Measurements from ENCODE around the gene SELENBP1.

SELENBP1 gene

GRCh38 chr1:151367658-151368392 is 4.7 kb downstream of the SELENBP1 start:
- H3K4me1 ChIP-seq (ENCODE audit: insufficient read depth, poor library complexity, severe bottlenecking) = no peaks in the 10 kb centered on the region
- no peak for TF ChIP-seq CTCF (IDR thresholded peaks at IDR 0.05; ENCODE audit: poor library complexity, severe bottlenecking)
- no peak overlapping the region for H3K4me3 ChIP-seq (ENCODE audit: severe bottlenecking)
- ATAC-seq (ENCODE audit: low read depth) = no peak
- no peak for DNase-seq (ENCODE audit: low spot score)
- no peaks in the 10 kb centered on the region for H3K36me3 ChIP-seq (ENCODE audit: low read depth)
- H3K27ac ChIP-seq (ENCODE audit: poor library complexity, severe bottlenecking) = no peak overlapping the region
- peaks cover under 1% of the 10 kb centered on the region for H3K9me3 ChIP-seq (ENCODE audit: severe bottlenecking)
- no peaks in the 10 kb centered on the region for H3K27me3 ChIP-seq (ENCODE audit: insufficient read depth, poor library complexity, severe bottlenecking)

- H3K4me3 ChIP-seq (ENCODE audit: severe bottlenecking) = no peak overlapping the region
- no peaks in the 10 kb centered on the region for H3K36me3 ChIP-seq (ENCODE audit: low read depth)
- H3K27ac ChIP-seq (ENCODE audit: poor library complexity, severe bottlenecking) = no peak overlapping the region
- ATAC-seq (ENCODE audit: low read depth) (no peak), DNase-seq (ENCODE audit: low spot score) (no peak)
- H3K9me3 ChIP-seq (ENCODE audit: severe bottlenecking) = peaks cover 8% of the 10 kb centered on the region
- no peaks in the 10 kb centered on the region for H3K27me3 ChIP-seq (ENCODE audit: insufficient read depth, poor library complexity, severe bottlenecking)
- no peaks in the 10 kb centered on the region for H3K4me1 ChIP-seq (ENCODE audit: insufficient read depth, poor library complexity, severe bottlenecking)
- TF ChIP-seq CTCF (IDR thresholded peaks at IDR 0.05; ENCODE audit: poor library complexity, severe bottlenecking) = no peak
These were observed 7.5 kb downstream of the SELENBP1 start for GRCh38 chr1:151364996-151365395.

GRCh38 chr1:151362308-151363155 is 10.0 kb downstream of the SELENBP1 start:
- Histone ChIP-seq H3K27ac (ENCODE audit: poor library complexity, severe bottlenecking) (no peak overlapping the region), H3K27me3 (ENCODE audit: insufficient read depth, poor library complexity, severe bottlenecking) (no peaks in the 10 kb centered on the region), H3K4me1 (ENCODE audit: insufficient read depth, poor library complexity, severe bottlenecking) (no peaks in the 10 kb centered on the region), H3K4me3 (ENCODE audit: severe bottlenecking) (no peak overlapping the region), H3K9me3 (ENCODE audit: severe bottlenecking) (peaks cover 8% of the 10 kb centered on the region), H3K36me3 (ENCODE audit: low read depth) (no peaks in the 10 kb centered on the region)
- DNase-seq (ENCODE audit: low spot score) (no peak), ATAC-seq (ENCODE audit: low read depth) (no peak)
- no peak for TF ChIP-seq CTCF (IDR thresholded peaks at IDR 0.05; ENCODE audit: poor library complexity, severe bottlenecking)

- H3K4me3 ChIP-seq (ENCODE audit: severe bottlenecking) = no peak overlapping the region
- TF ChIP-seq CTCF (IDR thresholded peaks at IDR 0.05; ENCODE audit: poor library complexity, severe bottlenecking) = no peak
- no peaks in the 10 kb centered on the region for H3K4me1 ChIP-seq (ENCODE audit: insufficient read depth, poor library complexity, severe bottlenecking)
- no peaks in the 10 kb centered on the region for H3K36me3 ChIP-seq (ENCODE audit: low read depth)
- H3K9me3 ChIP-seq (ENCODE audit: severe bottlenecking) = peaks cover 8% of the 10 kb centered on the region
- ATAC-seq (ENCODE audit: low read depth) (no peak), DNase-seq (ENCODE audit: low spot score) (no peak)
- H3K27me3 ChIP-seq (ENCODE audit: insufficient read depth, poor library complexity, severe bottlenecking) = no peaks in the 10 kb centered on the region
- no peak overlapping the region for H3K27ac ChIP-seq (ENCODE audit: poor library complexity, severe bottlenecking)
These were observed 10.6 kb downstream of the SELENBP1 start for GRCh38 chr1:151361883-151362282.

Data from RWPE2 (cell line).